AG04449 (cell line): Measurements from ENCODE around the gene SMAD2.

Source experiments
- CTCF ChIA-PET: fragments of 350-600 bp; formaldehyde crosslinking; extraction: SDS; loops from one replicate; lab custom pipeline; 2021; ENCODE audit warnings: antibody characterized with exemption; lab: Yijun Ruan, JAX
- POLR2A ChIA-PET: fragments of 400-600, 350-600 bp; formaldehyde crosslinking; extraction: SDS; loops from one replicate; lab custom pipeline; 2020; ENCODE audit warnings: antibody characterized with exemption, inconsistent platforms; lab: Yijun Ruan, JAX
- DNase-seq: peaks from one replicate; pipeline ENCODE4 v3.0.0-alpha.2; 2010; ENCODE audit warnings: low read depth, low spot score
- H3K4me3 ChIP-seq: 2 replicates; pipeline ENCODE4 v1.5.1; 2011; ENCODE audit warnings: low read depth, mild to moderate bottlenecking, control low read depth, low read length
- CTCF ChIP-seq: IDR thresholded peaks from one replicate; pipeline ENCODE4 v1.5.1; 2011; ENCODE audit warnings: mild to moderate bottlenecking, moderate library complexity, low read length, control low read depth, inconsistent platforms; ENCODE audit not compliant: insufficient read depth; ENCODE audit errors: missing control alignments

Gene SMAD2

GRCh38 chr18:47801817-47802216 is 128.6 kb downstream of the SMAD2 start:
- no peak for TF ChIP-seq CTCF
- DNase-seq = no peak
- POLR2A ChIA-PET = no interaction called here
- no peak overlapping the region for H3K4me3 ChIP-seq
- CTCF ChIA-PET = no interaction called here

- ChIA-PET CTCF (interaction anchor here (1.2 kb wide), 1 partner anchor 26 kb away, joined by 3 read pairs; no protein-coding TSS in a partner anchor), POLR2A (no interaction called here)
- H3K4me3 ChIP-seq = no peak overlapping the region
- DNase-seq = no peak
- TF ChIP-seq CTCF = no peak
Observed at GRCh38 chr18:47800756-47801155, 129.7 kb downstream of the SMAD2 start.

GRCh38 chr18:47800248-47800647 is 130.2 kb downstream of the SMAD2 start:
- ChIA-PET POLR2A (no interaction called here), CTCF (interaction anchor here (0.6 to 1.2 kb wide), 2 partner anchors 25 to 28 kb away, joined by 3 read pairs; no protein-coding TSS in a partner anchor)
- no peak for DNase-seq
- TF ChIP-seq CTCF = no peak
- H3K4me3 ChIP-seq = no peak overlapping the region

- no peak for DNase-seq
- ChIA-PET POLR2A (no interaction called here), CTCF (no interaction called here)
- H3K4me3 ChIP-seq = no peak overlapping the region
- no peak for TF ChIP-seq CTCF
Observed at GRCh38 chr18:47799376-47799775, 131.1 kb downstream of the SMAD2 start.

- ChIA-PET POLR2A (no interaction called here), CTCF (no interaction called here)
- no peak for DNase-seq
- TF ChIP-seq CTCF = no peak
- H3K4me3 ChIP-seq = no peak overlapping the region
Observed at GRCh38 chr18:47798366-47798765, 132.1 kb downstream of the SMAD2 start.

- H3K4me3 ChIP-seq = no peak overlapping the region
- no peak for DNase-seq
- no peak for TF ChIP-seq CTCF
- ChIA-PET CTCF (no interaction called here), POLR2A (no interaction called here)
Observed at GRCh38 chr18:47797126-47797525, 133.3 kb downstream of the SMAD2 start.
